SK-N-SH treated with all-trans-retinoic acid at 6 μM for 48 hours (cell line): Measurements from ENCODE around the gene MATR3.
A peak's percentile ranks its signal among the peaks of the same experiment; 100 is the strongest.

ENCODE experiments used
- ATAC-seq: fragments of 200-7000 bp; cut with Tn5 transposase; 3 replicates; pipeline ENCODE4 v1.9.1; 2020; ENCODE audit warnings: mild to moderate bottlenecking, moderate library complexity
- ARNTL ChIP-seq: fragments of 450-650 bp; formaldehyde crosslinking; IDR thresholded peaks from 2 replicates; pipeline ENCODE4 v1.5.0; 2020; ENCODE audit warnings: low read depth, mild to moderate bottlenecking, moderate library complexity, borderline replicate concordance
- CREB5 ChIP-seq: fragments of 250-450 bp; sonication (Bioruptor Pico); IDR thresholded peaks from 2 replicates; pipeline ENCODE4 v1.5.1; 2020; ENCODE audit warnings: low read depth, mild to moderate bottlenecking, moderate library complexity
- CSDC2 ChIP-seq: fragments of 250-450 bp; sonication (Bioruptor Pico); IDR thresholded peaks from 2 replicates; pipeline ENCODE4 v1.5.0; 2020; ENCODE audit warnings: mild to moderate bottlenecking, moderate library complexity
- CSRNP3 ChIP-seq: fragments of 250-450 bp; sonication (Bioruptor Pico); IDR thresholded peaks from 2 replicates; pipeline ENCODE4 v1.5.1; 2021; ENCODE audit warnings: mild to moderate bottlenecking, moderate library complexity
- ESRRG ChIP-seq: fragments of 250-450 bp; sonication (Bioruptor Pico); IDR thresholded peaks from 2 replicates; pipeline ENCODE4 v1.6.1; 2021; ENCODE audit warnings: mild to moderate bottlenecking
- GLIS3 ChIP-seq: fragments of 250-450 bp; sonication (Bioruptor Pico); IDR thresholded peaks from 2 replicates; pipeline ENCODE4 v1.5.0; 2020; ENCODE audit warnings: mild to moderate bottlenecking, moderate library complexity
- ISL1 ChIP-seq: fragments of 250-450 bp; sonication (Bioruptor Pico); IDR thresholded peaks from 2 replicates; pipeline ENCODE4 v2.1.2; 2022; ENCODE audit warnings: mild to moderate bottlenecking, moderate library complexity
- OSR1 ChIP-seq: fragments of 250-450 bp; sonication (Bioruptor Pico); IDR thresholded peaks from 2 replicates; pipeline ENCODE4 v1.8.0; 2022; ENCODE audit warnings: moderate library complexity, mild to moderate bottlenecking, inconsistent platforms
- PATZ1 ChIP-seq: fragments of 250-450 bp; sonication (Bioruptor Pico); IDR thresholded peaks from 2 replicates; pipeline ENCODE4 v1.8.0; 2020; ENCODE audit warnings: mild to moderate bottlenecking, moderate library complexity, borderline replicate concordance
- POU6F1 ChIP-seq: fragments of 250-450 bp; sonication (Bioruptor Pico); IDR thresholded peaks from 2 replicates; pipeline ENCODE4 v1.8.0; 2021; ENCODE audit warnings: low read depth, mild to moderate bottlenecking, moderate library complexity, borderline replicate concordance
- PPARA ChIP-seq: fragments of 250-450 bp; sonication (Bioruptor Pico); IDR thresholded peaks from 2 replicates; pipeline ENCODE4 v1.5.0; 2020; ENCODE audit warnings: mild to moderate bottlenecking, borderline replicate concordance
- RARB ChIP-seq: fragments of 250-450 bp; sonication (Bioruptor Pico); IDR thresholded peaks from 2 replicates; pipeline ENCODE4 v1.8.0; 2021; ENCODE audit warnings: mild to moderate bottlenecking, moderate library complexity
- SNAI2 ChIP-seq: fragments of 250-450 bp; sonication (Bioruptor Pico); IDR thresholded peaks from 2 replicates; pipeline ENCODE4 v1.5.0; 2020; ENCODE audit warnings: mild to moderate bottlenecking, moderate library complexity
- TCF4 ChIP-seq: fragments of 250-450 bp; sonication (Bioruptor Pico); IDR thresholded peaks from 2 replicates; pipeline ENCODE4 v1.8.0; 2021; ENCODE audit warnings: mild to moderate bottlenecking, moderate library complexity, borderline replicate concordance
- TOX ChIP-seq: fragments of 250-450 bp; sonication (Bioruptor Pico); IDR thresholded peaks from 2 replicates; pipeline ENCODE4 v1.8.0; 2021; ENCODE audit warnings: mild to moderate bottlenecking, moderate library complexity, borderline replicate concordance
- ZC3H10 ChIP-seq: fragments of 250-450 bp; sonication (Bioruptor Pico); IDR thresholded peaks from 2 replicates; pipeline ENCODE4 v1.5.1; 2021; ENCODE audit warnings: mild to moderate bottlenecking, moderate library complexity
- ZFP3 ChIP-seq: fragments of 250-450 bp; sonication (Bioruptor Pico); IDR thresholded peaks from 2 replicates; pipeline ENCODE4 v1.5.0; 2020; ENCODE audit warnings: mild to moderate bottlenecking, moderate library complexity
- ZFP30 ChIP-seq: fragments of 450-650 bp; formaldehyde crosslinking; IDR thresholded peaks from 2 replicates; pipeline ENCODE4 v1.5.0; 2022; ENCODE audit warnings: mild to moderate bottlenecking, moderate library complexity
- ZNF565 ChIP-seq: fragments of 450-650 bp; formaldehyde crosslinking; conservative IDR thresholded peaks from 2 replicates; pipeline ENCODE4 v1.5.0; 2020; ENCODE audit warnings: low read depth, mild to moderate bottlenecking, moderate library complexity
- ZNF70 ChIP-seq: fragments of 450-650 bp; formaldehyde crosslinking; IDR thresholded peaks from 2 replicates; pipeline ENCODE4 v1.5.0; 2020; ENCODE audit warnings: mild to moderate bottlenecking, moderate library complexity

Gene MATR3

GRCh38 chr5:139287890-139288635 is 5.5 kb upstream of the MATR3 start:
- TF ChIP-seq ARNTL (no peak), ESRRG (no peak)
- ATAC-seq: peak; percentile 35

- no peak for ATAC-seq
- TF ChIP-seq SNAI2 (CRISPR knock-in tag) (no peak), CSRNP3 (CRISPR knock-in tag) (no peak), ISL1 (CRISPR knock-in tag) (no peak), GLIS3 (CRISPR knock-in tag) (no peak), TOX (CRISPR knock-in tag) (no peak), RARB (CRISPR knock-in tag) (no peak), ZFP30 (CRISPR knock-in tag) (no peak), ZNF565 (CRISPR knock-in tag) (no peak), PATZ1 (CRISPR knock-in tag) (no peak), ZC3H10 (CRISPR knock-in tag) (no peak), OSR1 (CRISPR knock-in tag) (no peak), CSDC2 (CRISPR knock-in tag) (no peak), ZFP3 (CRISPR knock-in tag) (no peak), ZNF70 (CRISPR knock-in tag) (no peak), PPARA (CRISPR knock-in tag) (no peak), TCF4 (CRISPR knock-in tag) (no peak)
Observed at GRCh38 chr5:139291051-139291450, 2.5 kb upstream of the MATR3 start.

- ATAC-seq: no peak
Observed at GRCh38 chr5:139293202-139293506, 386 bp upstream of the MATR3 start.

GRCh38 chr5:139294374-139295165 is 1.0 kb downstream of the MATR3 start:
- TF ChIP-seq CREB5: no peak
- TF ChIP-seq POU6F1: peak; percentile 60; the same call in 1 of the 2 replicates
- TF ChIP-seq CSDC2 (CRISPR knock-in tag): no peak
- no peak for TF ChIP-seq ZC3H10 (CRISPR knock-in tag)
- ATAC-seq: peak; percentile 70

More at GRCh38 chr5:139293202-139293506, 386 bp upstream of the MATR3 start:
- TF ChIP-seq GLIS3 (CRISPR knock-in tag) (no peak), TOX (CRISPR knock-in tag) (no peak), POU6F1 (no peak), ZFP3 (CRISPR knock-in tag) (no peak), ZNF70 (CRISPR knock-in tag) (no peak), ZC3H10 (CRISPR knock-in tag) (no peak), ZNF565 (CRISPR knock-in tag) (no peak), SNAI2 (CRISPR knock-in tag) (no peak), CSDC2 (CRISPR knock-in tag) (no peak), RARB (CRISPR knock-in tag) (no peak)
